ENCODE measurements around the gene LINGO1.

Gene LINGO1

GRCh38 chr15:77665530-77666295, 33.0 kb upstream of the LINGO1 start:
- Mint-ChIP-seq H3K9me3 (no peaks in the 10 kb centered on the region), H3K27ac (no peak overlapping the region), H3K27me3 (ENCODE audit: low read depth) (peaks cover 4% of the 10 kb centered on the region), H3K36me3 (ENCODE audit: low read depth) (no peaks in the 10 kb centered on the region), H3K4me3 (no peak overlapping the region), H3K4me1 (ENCODE audit: low read depth) (no peaks in the 10 kb centered on the region)
- no peak for DNase-seq (ENCODE audit: low spot score)

DNA sequence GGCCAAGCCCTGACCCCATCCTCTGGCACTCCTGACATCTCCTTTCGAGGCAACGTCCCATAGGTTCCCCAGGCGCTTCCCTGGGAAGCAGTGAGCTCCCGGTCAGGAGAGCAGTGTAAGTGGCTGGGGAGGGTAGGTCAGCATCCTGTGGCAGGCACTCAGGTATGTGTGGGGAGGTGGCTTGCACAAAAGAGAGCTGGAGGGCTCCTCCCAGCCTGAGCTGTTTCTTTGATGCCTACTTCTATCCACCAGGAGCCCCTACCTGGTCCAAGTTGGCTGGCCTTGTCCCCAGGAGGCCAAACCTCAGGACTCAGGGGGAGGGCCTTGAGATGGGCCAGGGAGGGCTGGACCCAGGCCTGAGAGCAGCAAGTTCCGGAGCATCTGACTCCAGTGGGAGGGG, 31.7 kb upstream of the LINGO1 start:
- H3K4me3 Mint-ChIP-seq, result no peak overlapping the region
- no peak overlapping the region for H3K27ac Mint-ChIP-seq
- no peaks in the 10 kb centered on the region for H3K36me3 Mint-ChIP-seq (ENCODE audit: low read depth)
- H3K9me3 Mint-ChIP-seq, result no peaks in the 10 kb centered on the region
- no peak for DNase-seq (ENCODE audit: low spot score)
- no peaks in the 10 kb centered on the region for H3K4me1 Mint-ChIP-seq (ENCODE audit: low read depth)
- H3K27me3 Mint-ChIP-seq (ENCODE audit: low read depth), result peaks cover 2% of the 10 kb centered on the region

GRCh38 chr15:77663256-77663655, 30.5 kb upstream of the LINGO1 start:
- Mint-ChIP-seq H3K27me3 (ENCODE audit: low read depth) (no peaks in the 10 kb centered on the region), H3K4me1 (ENCODE audit: low read depth) (no peaks in the 10 kb centered on the region), H3K4me3 (no peak overlapping the region), H3K9me3 (no peaks in the 10 kb centered on the region), H3K36me3 (ENCODE audit: low read depth) (no peaks in the 10 kb centered on the region), H3K27ac (no peak overlapping the region)
- no peak for DNase-seq (ENCODE audit: low spot score)

- no peaks in the 10 kb centered on the region for H3K9me3 Mint-ChIP-seq
- no peak overlapping the region for H3K27ac Mint-ChIP-seq
- peaks cover 3% of the 10 kb centered on the region for H3K27me3 Mint-ChIP-seq (ENCODE audit: low read depth)
- no peak for DNase-seq (ENCODE audit: low spot score)
- H3K4me3 Mint-ChIP-seq, result no peak overlapping the region
- no peaks in the 10 kb centered on the region for H3K4me1 Mint-ChIP-seq (ENCODE audit: low read depth)
- H3K36me3 Mint-ChIP-seq (ENCODE audit: low read depth), result no peaks in the 10 kb centered on the region
Measured at GRCh38 chr15:77659350-77660321, 26.9 kb upstream of the LINGO1 start.

GRCh38 chr15:77658304-77658703, 25.6 kb upstream of the LINGO1 start:
- no peaks in the 10 kb centered on the region for H3K4me1 Mint-ChIP-seq (ENCODE audit: low read depth)
- H3K27me3 Mint-ChIP-seq (ENCODE audit: low read depth), result peaks cover 3% of the 10 kb centered on the region
- no peak for DNase-seq (ENCODE audit: low spot score)
- H3K36me3 Mint-ChIP-seq (ENCODE audit: low read depth), result no peaks in the 10 kb centered on the region
- H3K4me3 Mint-ChIP-seq, result no peak overlapping the region
- H3K9me3 Mint-ChIP-seq, result peaks cover 4% of the 10 kb centered on the region
- H3K27ac Mint-ChIP-seq, result no peak overlapping the region

GRCh38 chr15:77657634-77658238, 25.0 kb upstream of the LINGO1 start:
- Mint-ChIP-seq H3K4me3 (no peak overlapping the region), H3K9me3 (peaks cover 4% of the 10 kb centered on the region), H3K36me3 (ENCODE audit: low read depth) (no peaks in the 10 kb centered on the region), H3K27me3 (ENCODE audit: low read depth) (peaks cover 3% of the 10 kb centered on the region), H3K27ac (no peak overlapping the region), H3K4me1 (ENCODE audit: low read depth) (no peaks in the 10 kb centered on the region)
- DNase-seq (ENCODE audit: low spot score), result no peak

DNA sequence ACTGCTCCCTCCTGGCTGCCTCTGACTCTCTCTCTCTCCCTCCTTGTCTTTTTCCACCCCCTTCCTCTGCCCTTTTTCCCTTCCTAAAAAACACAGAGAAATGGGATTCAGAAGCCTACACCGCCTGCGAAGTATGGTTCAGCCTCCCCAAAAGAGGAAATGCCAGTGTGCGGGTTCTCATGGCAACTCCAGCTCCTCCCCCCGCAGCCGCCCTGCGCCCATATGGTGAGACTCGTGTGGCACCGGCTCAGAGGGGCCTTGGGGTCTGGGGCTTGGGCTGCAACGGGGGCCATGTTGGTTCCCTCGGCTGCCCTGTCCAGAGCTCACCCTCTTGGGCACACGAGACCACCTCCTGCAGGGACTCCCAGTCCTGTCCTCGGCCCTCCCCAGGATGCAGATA, 23.6 kb upstream of the LINGO1 start:
- DNase-seq (ENCODE audit: low spot score), result no peak
- Mint-ChIP-seq H3K36me3 (ENCODE audit: low read depth) (no peaks in the 10 kb centered on the region), H3K4me1 (ENCODE audit: low read depth) (no peaks in the 10 kb centered on the region), H3K4me3 (no peak overlapping the region), H3K9me3 (peaks cover 4% of the 10 kb centered on the region), H3K27me3 (ENCODE audit: low read depth) (peaks cover 3% of the 10 kb centered on the region), H3K27ac (no peak overlapping the region)

GRCh38 chr15:77654975-77655374, 22.3 kb upstream of the LINGO1 start:
- no peaks in the 10 kb centered on the region for H3K4me1 Mint-ChIP-seq (ENCODE audit: low read depth)
- H3K9me3 Mint-ChIP-seq, result peaks cover 4% of the 10 kb centered on the region
- H3K4me3 Mint-ChIP-seq, result no peak overlapping the region
- peaks cover 9% of the 10 kb centered on the region for H3K27me3 Mint-ChIP-seq (ENCODE audit: low read depth)
- H3K27ac Mint-ChIP-seq, result no peak overlapping the region
- H3K36me3 Mint-ChIP-seq (ENCODE audit: low read depth), result no peaks in the 10 kb centered on the region
- DNase-seq (ENCODE audit: low spot score), result no peak

- Mint-ChIP-seq H3K9me3 (peaks cover 4% of the 10 kb centered on the region), H3K4me3 (no peak overlapping the region), H3K36me3 (ENCODE audit: low read depth) (no peaks in the 10 kb centered on the region), H3K4me1 (ENCODE audit: low read depth) (no peaks in the 10 kb centered on the region), H3K27me3 (ENCODE audit: low read depth) (peaks cover 9% of the 10 kb centered on the region), H3K27ac (no peak overlapping the region)
- no peak for DNase-seq (ENCODE audit: low spot score)
Measured at GRCh38 chr15:77653832-77654480, 21.2 kb upstream of the LINGO1 start.

DNA sequence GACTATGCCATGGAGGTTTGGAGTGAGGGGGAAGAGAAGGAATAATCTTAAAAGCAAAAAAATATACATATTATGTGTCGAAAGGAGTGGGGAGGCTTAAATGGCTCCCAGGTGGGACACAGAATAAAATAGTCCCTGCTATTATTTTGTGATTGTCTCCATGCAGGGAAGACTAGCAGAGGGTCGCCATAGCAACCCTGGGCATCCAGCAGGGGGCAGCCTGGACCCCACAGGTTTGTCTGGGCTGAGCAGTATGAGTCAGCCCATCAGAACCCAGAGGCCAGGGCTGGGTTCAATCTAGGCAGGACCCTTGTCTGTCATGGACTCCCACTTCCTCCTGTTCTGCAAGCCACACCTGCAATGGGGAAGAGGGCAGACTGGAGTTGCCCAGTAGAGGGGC, 17.6 kb upstream of the LINGO1 start:
- Mint-ChIP-seq H3K9me3 (peaks cover 4% of the 10 kb centered on the region), H3K4me1 (ENCODE audit: low read depth) (no peaks in the 10 kb centered on the region), H3K27ac (no peak overlapping the region), H3K4me3 (no peak overlapping the region), H3K27me3 (ENCODE audit: low read depth) (peaks cover 7% of the 10 kb centered on the region), H3K36me3 (ENCODE audit: low read depth) (no peaks in the 10 kb centered on the region)
- no peak for DNase-seq (ENCODE audit: low spot score)

DNA sequence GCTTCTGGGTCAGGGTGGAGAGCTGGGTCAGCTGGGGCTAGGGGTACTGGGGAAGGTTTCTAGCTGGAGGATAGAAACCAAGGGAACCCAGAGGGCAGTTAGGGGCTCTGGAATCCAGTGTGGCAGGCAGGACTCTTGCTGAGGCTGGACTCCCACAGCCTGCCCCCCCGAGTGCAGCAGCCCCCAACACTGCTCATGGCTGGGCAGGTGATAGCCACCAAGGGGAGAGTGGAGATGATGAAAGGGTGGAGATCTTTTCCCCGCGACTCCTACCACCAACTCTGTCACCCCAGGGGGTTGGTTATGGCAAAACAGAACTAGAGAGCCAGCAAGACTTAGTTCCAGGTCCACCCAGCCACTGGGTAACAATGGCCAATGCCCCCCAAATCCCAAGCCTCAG, 16.9 kb upstream of the LINGO1 start:
- DNase-seq (ENCODE audit: low spot score), result no peak
- no peaks in the 10 kb centered on the region for H3K36me3 Mint-ChIP-seq (ENCODE audit: low read depth)
- no peak overlapping the region for H3K27ac Mint-ChIP-seq
- no peak overlapping the region for H3K4me3 Mint-ChIP-seq
- H3K9me3 Mint-ChIP-seq, result peaks cover 4% of the 10 kb centered on the region
- no peaks in the 10 kb centered on the region for H3K4me1 Mint-ChIP-seq (ENCODE audit: low read depth)
- H3K27me3 Mint-ChIP-seq (ENCODE audit: low read depth), result peaks cover 6% of the 10 kb centered on the region

DNA sequence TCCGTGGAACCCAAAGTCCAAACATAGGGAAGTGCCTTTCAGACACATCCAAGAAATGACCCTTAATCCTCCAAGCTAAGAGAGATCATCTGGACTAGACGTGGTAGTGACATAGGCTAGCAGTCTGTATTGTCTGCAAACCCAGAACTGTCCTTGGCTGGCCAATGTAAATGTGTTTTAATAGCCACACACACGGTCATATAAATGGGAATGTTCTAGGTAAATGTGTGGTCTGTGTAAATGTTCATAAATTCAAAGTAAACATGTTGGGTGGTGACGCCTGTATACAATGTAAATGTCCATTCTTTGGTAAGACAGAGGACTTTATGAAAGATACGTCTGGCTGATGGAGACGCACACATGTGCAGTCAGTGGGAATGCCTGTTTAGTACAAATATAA, 16.3 kb upstream of the LINGO1 start:
- H3K9me3 Mint-ChIP-seq, result peaks cover 2% of the 10 kb centered on the region
- H3K4me3 Mint-ChIP-seq, result no peak overlapping the region
- no peak for DNase-seq (ENCODE audit: low spot score)
- H3K4me1 Mint-ChIP-seq (ENCODE audit: low read depth), result no peaks in the 10 kb centered on the region
- no peak overlapping the region for H3K27ac Mint-ChIP-seq
- peaks cover 6% of the 10 kb centered on the region for H3K27me3 Mint-ChIP-seq (ENCODE audit: low read depth)
- H3K36me3 Mint-ChIP-seq (ENCODE audit: low read depth), result no peaks in the 10 kb centered on the region

DNA sequence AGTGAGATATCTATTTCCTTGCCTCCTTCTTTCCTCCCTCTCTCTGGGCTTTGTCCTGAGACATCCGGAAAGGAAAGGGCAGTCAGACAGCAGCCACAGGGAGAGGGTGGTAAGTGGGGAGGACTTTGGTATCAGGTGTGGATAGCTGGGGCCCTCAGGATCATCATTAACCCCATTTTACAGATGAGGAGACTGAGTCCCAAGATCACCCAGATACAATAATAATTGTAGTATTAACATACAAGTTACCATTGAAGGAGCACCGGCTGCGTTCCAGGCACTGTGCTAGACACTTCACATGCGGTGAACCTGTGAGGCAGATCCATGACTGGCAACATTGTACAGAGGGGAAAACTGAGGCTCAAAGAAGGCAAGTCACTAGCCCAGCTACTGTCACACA, 15.2 kb upstream of the LINGO1 start:
- peaks cover 6% of the 10 kb centered on the region for H3K27me3 Mint-ChIP-seq (ENCODE audit: low read depth)
- DNase-seq (ENCODE audit: low spot score), result no peak
- H3K4me1 Mint-ChIP-seq (ENCODE audit: low read depth), result no peaks in the 10 kb centered on the region
- H3K36me3 Mint-ChIP-seq (ENCODE audit: low read depth), result no peaks in the 10 kb centered on the region
- no peak overlapping the region for H3K27ac Mint-ChIP-seq
- no peaks in the 10 kb centered on the region for H3K9me3 Mint-ChIP-seq
- H3K4me3 Mint-ChIP-seq, result no peak overlapping the region

All from T-helper 2 cell treated with Interferon-gamma antibody and Interleukin-4, amounts not matched to agents 5 μg/mL and 100 μg/mL, for 36 hours (primary cell).